Panc1 (cell line): ENCODE measurements around the gene PPP1R9A. TPM values are rescaled to one million over a fixed set of nuclear protein-coding genes. Genes with fewer than 3 reads are reported as not detected.

Experiments
- ATAC-seq: fragments of 200-7000 bp; cut with Tn5 transposase; 2 replicates; pipeline ENCODE4 v1.9.1; 2020; ENCODE audit warnings: mild to moderate bottlenecking, moderate library complexity
- BruUV-seq: library from RNA; stranded (reverse); fragments of 400-500 nt; replicated peaks from 2 replicates; lab custom pipeline; 2021; lab: Mats Ljungman, UMichigan
- CTCF ChIA-PET: fragments of 300-600 bp; sonication (Branson Sonifier 250); formaldehyde crosslinking; loops from one replicate; lab custom pipeline; 2022; ENCODE audit warnings: antibody characterized with exemption; lab: Charles Lee
- POLR2A ChIA-PET: fragments of 300-600 bp; sonication (Branson Sonifier 250); formaldehyde crosslinking; loops from one replicate; lab custom pipeline; 2022; ENCODE audit warnings: antibody characterized with exemption; lab: Charles Lee
- DNase-seq: peaks from one replicate; pipeline ENCODE4 v3.0.0-alpha.2; 2010; ENCODE audit warnings: low read depth, low spot score
- H3K27ac ChIP-seq: 2 replicates; pipeline ENCODE4 v1.5.1; 2011; ENCODE audit warnings: mild to moderate bottlenecking, low read length, inconsistent platforms
- H3K27me3 ChIP-seq: fragments of 200-500 bp; sonication (Bioruptor generic); 2 replicates; pipeline ENCODE4 v1.6.0; 2014; ENCODE audit warnings: low read length, inconsistent platforms; ENCODE audit not compliant: control insufficient read depth, insufficient read depth
- H3K36me3 ChIP-seq: fragments of 200-500 bp; sonication (Bioruptor generic); 2 replicates; pipeline ENCODE4 v1.5.1; 2014; ENCODE audit warnings: inconsistent platforms, mild to moderate bottlenecking, low read length, moderate library complexity; ENCODE audit not compliant: control insufficient read depth, insufficient read depth
- H3K4me1 ChIP-seq: 2 replicates; pipeline ENCODE4 v1.5.1; 2011; ENCODE audit warnings: inconsistent platforms, mild to moderate bottlenecking, low read length, moderate library complexity; ENCODE audit not compliant: control insufficient read depth, insufficient read depth
- H3K4me3 ChIP-seq, 2 experiments: 2 replicates each; pipeline ENCODE4 v1.5.1; 2011 to 2012; ENCODE audit warnings: low read depth in 2 of 2, low read length in 2 of 2, mild to moderate bottlenecking in 2 of 2, inconsistent platforms in 1 of 2, moderate library complexity in 1 of 2
- H3K9me3 ChIP-seq: fragments of 200-500 bp; sonication (Bioruptor generic); 2 replicates; pipeline ENCODE4 v1.5.1; 2014; ENCODE audit warnings: low read depth, mild to moderate bottlenecking, inconsistent platforms, low read length, moderate library complexity; ENCODE audit not compliant: control insufficient read depth, insufficient read depth
- CTCF ChIP-seq: fragments of 450-650 bp; IDR thresholded peaks from 2 replicates; pipeline ENCODE4 v1.5.1; 2017; ENCODE audit warnings: mild to moderate bottlenecking
- POLR2AphosphoS5 ChIP-seq: IDR thresholded peaks from 2 replicates; pipeline ENCODE4 v1.6.1; 2012; ENCODE audit warnings: mild to moderate bottlenecking, low read depth, low read length, moderate library complexity
- REST ChIP-seq, 2 experiments: IDR thresholded peaks; 2 replicates each; pipeline ENCODE4 v1.6.1; 2011 to 2012; ENCODE audit warnings: low read depth in 2 of 2, control low read depth in 1 of 2, low read length in 1 of 2, mild to moderate bottlenecking in 1 of 2, moderate library complexity in 1 of 2; ENCODE audit not compliant: insufficient read depth in 1 of 2
- SIN3A ChIP-seq: IDR thresholded peaks from 2 replicates; pipeline ENCODE4 v1.6.1; 2012; ENCODE audit warnings: low read depth, mild to moderate bottlenecking, low read length, moderate library complexity, borderline replicate concordance; ENCODE audit not compliant: insufficient read depth
- TCF7L2 ChIP-seq: IDR thresholded peaks from 2 replicates; pipeline ENCODE4 v1.6.1; 2011; ENCODE audit warnings: mild to moderate bottlenecking, low read depth, low read length, inconsistent platforms
- in situ Hi-C: cut with HindIII; loops from 2 replicates; pipeline ENCODE4 v1.10.0; 2016; ENCODE audit warnings: low sequenced_read_pairs, low pct_unique_long_range_greater_than_20kb
- intact Hi-C: fragments of 100-400 bp; cut with micrococcal nuclease; formaldehyde crosslinking; loops from one replicate; pipeline ENCODE4 v1.10.0; 2022; ENCODE audit not compliant: unreplicated experiment
- total RNA-seq: library from RNA; stranded (reverse); gene quantifications from one replicate; pipeline ENCODE4 v1.2.1, GENCODE V29; 2021; ENCODE audit not compliant: unreplicated experiment

PPP1R9A gene
- total RNA-seq, 1 experiment from 2014 or later = 5.0 TPM

GRCh38 chr7:95213148-95213547 lies 305.8 kb downstream of the PPP1R9A start:
- BruUV-seq = no TSS peak
- POLR2A ChIA-PET = no interaction called here
- Histone ChIP-seq H3K27me3 (no peaks in the 10 kb centered on the region), H3K36me3 (no peaks in the 10 kb centered on the region), H3K4me3 (no peak overlapping the region), H3K9me3 (no peaks in the 10 kb centered on the region), H3K4me1 (no peaks in the 10 kb centered on the region), H3K27ac (no peak overlapping the region)
- no peak for DNase-seq
- in situ Hi-C loops = no loop called here
- intact Hi-C loops = no loop called here
- ATAC-seq = no peak
- TF ChIP-seq SIN3A (no peak), CTCF (no peak), POLR2AphosphoS5 (no peak), TCF7L2 (no peak), REST (IDR thresholded peaks at IDR 0.05; ENCODE audit: insufficient read depth in 1 of 2, low read depth in 2 of 2, low read length in 1 of 2) (no peak)
- CTCF ChIA-PET = interaction anchor here (0.6 kb wide), 1 partner anchor 73 kb away, joined by 3 read pairs; no protein-coding TSS in a partner anchor

GRCh38 chr7:95213809-95214492 lies 306.6 kb downstream of the PPP1R9A start:
- Histone ChIP-seq H3K9me3 (no peaks in the 10 kb centered on the region), H3K27ac (no peak overlapping the region), H3K4me1 (no peaks in the 10 kb centered on the region), H3K27me3 (no peaks in the 10 kb centered on the region), H3K4me3 (no peak overlapping the region), H3K36me3 (no peaks in the 10 kb centered on the region)
- POLR2A ChIA-PET = no interaction called here
- TF ChIP-seq POLR2AphosphoS5 (no peak), TCF7L2 (no peak), CTCF (no peak), SIN3A (no peak), REST (IDR thresholded peaks at IDR 0.05; ENCODE audit: insufficient read depth in 1 of 2, low read depth in 2 of 2, low read length in 1 of 2) (no peak)
- CTCF ChIA-PET = no interaction called here
- intact Hi-C loops (no loop called here), in situ Hi-C loops (no loop called here)
- BruUV-seq = no TSS peak
- ATAC-seq = no peak
- DNase-seq = no peak
